Activated CD8-positive, alpha-beta memory T cell treated with anti-CD3 and anti-CD28 coated beads, Interleukin-2, amount 10 ng/mL, durations not matched to agents 7 days and 5 days (primary cell): Measurements from ENCODE around the gene PADI1. TPM values are rescaled to one million over a fixed set of nuclear protein-coding genes. Genes with fewer than 3 reads are reported as not detected.

Experiments
- ATAC-seq: fragments of 150-1000 bp; cut with Tn5 transposase; one replicate; pipeline ENCODE4 v1.10.0; 2021; ENCODE audit warnings: moderate library complexity
- CTCF ChIA-PET: fragments of 350-600 bp; sonication (Branson Sonifier 250); formaldehyde crosslinking; loops from one replicate; lab custom pipeline; 2021; ENCODE audit warnings: antibody characterized with exemption; lab: Charles Lee
- DNase-seq: peaks from one replicate; pipeline ENCODE4 v3.0.0-alpha.2; 2020
- H3K27ac Mint-ChIP-seq: one replicate; pipeline ENCODE4 v1.8.0; 2021; ENCODE audit warnings: mild to moderate bottlenecking, mixed read lengths
- H3K27me3 Mint-ChIP-seq: one replicate; pipeline ENCODE4 v1.8.0; 2021; ENCODE audit warnings: mixed read lengths
- H3K36me3 Mint-ChIP-seq: one replicate; pipeline ENCODE4 v1.8.0; 2021; ENCODE audit warnings: mild to moderate bottlenecking, mixed read lengths
- H3K4me1 Mint-ChIP-seq: one replicate; pipeline ENCODE4 v1.8.0; 2021; ENCODE audit warnings: mixed read lengths
- H3K4me3 Mint-ChIP-seq: one replicate; pipeline ENCODE4 v1.8.0; 2021; ENCODE audit warnings: mild to moderate bottlenecking, moderate library complexity, mixed read lengths
- H3K9me3 Mint-ChIP-seq: one replicate; pipeline ENCODE4 v1.8.0; 2022; ENCODE audit warnings: low read depth, mixed read lengths
- microRNA-seq: library from miRNA; unstranded; fragments of <30 nt; microRNA quantifications from one replicate; pipeline ENCODE4 v1.2.0, GENCODE V29; 2022
- total RNA-seq, 2 experiments: library from RNA; stranded (reverse); gene quantifications; one replicate each; pipeline ENCODE4 v1.2.3, GENCODE V29; 2021

The PADI1 gene
- total RNA-seq, 2 experiments from 2014 or later: not detected

DNA sequence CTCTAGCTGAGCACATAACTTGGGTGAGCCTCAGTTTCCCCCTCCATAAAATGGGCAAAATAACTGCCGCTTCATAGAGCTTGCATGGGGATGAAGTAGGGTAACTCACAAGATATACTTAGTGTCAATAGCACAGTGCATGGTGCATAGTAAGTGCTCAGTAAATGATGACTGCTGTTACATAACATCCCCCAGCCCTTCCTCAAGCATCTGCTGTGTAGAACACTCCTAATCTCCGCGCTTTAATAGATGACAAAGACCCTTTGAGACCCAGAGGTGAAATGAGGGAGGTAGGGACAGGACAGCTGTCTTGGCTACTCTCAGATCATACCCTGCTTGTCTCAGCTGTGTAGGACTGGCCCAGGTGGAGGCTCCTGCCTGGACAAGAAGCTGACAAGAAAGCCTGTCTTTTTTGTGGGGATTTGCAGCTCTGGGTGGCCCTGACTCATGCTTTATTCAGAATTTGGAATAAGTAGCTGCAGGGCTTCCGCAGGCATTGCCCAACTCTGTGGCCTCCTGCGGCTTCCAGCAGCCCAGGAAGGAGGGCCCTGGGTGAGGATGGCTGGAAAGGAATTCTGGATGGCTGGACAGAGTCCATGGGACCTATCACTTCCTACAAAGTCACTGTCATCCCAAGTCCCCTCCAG lies 82.3 kb downstream of the PADI1 start:
- ATAC-seq: no peak
- H3K36me3 Mint-ChIP-seq: no peaks in the 10 kb centered on the region
- peaks cover 10% of the 10 kb centered on the region for H3K27me3 Mint-ChIP-seq
- CTCF ChIA-PET: no interaction called here
- H3K27ac Mint-ChIP-seq: no peak overlapping the region
- no peaks in the 10 kb centered on the region for H3K4me1 Mint-ChIP-seq
- no peak for DNase-seq
- H3K4me3 Mint-ChIP-seq: no peak overlapping the region
- H3K9me3 Mint-ChIP-seq: no peaks in the 10 kb centered on the region

DNA sequence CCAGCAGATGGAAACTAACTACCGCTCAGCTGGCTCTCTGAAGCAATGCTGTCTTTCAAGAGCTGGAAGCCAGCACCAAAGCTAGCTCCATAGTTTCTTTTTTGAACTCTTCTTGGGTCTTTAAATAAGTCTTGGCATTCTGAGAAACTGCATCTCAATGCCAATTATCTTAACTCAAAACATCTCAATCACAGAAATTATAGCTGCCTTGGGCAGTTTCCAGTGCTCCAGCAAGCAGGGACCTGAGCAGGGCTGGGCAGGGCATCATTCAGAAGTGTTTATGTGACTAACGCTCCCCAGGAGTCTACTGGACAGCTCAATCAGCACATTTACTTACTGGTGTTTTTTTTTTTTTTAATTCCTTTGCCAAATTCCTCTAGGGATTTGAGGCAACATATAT lies 84.8 kb downstream of the PADI1 start:
- H3K4me1 Mint-ChIP-seq: no peaks in the 10 kb centered on the region

DNA sequence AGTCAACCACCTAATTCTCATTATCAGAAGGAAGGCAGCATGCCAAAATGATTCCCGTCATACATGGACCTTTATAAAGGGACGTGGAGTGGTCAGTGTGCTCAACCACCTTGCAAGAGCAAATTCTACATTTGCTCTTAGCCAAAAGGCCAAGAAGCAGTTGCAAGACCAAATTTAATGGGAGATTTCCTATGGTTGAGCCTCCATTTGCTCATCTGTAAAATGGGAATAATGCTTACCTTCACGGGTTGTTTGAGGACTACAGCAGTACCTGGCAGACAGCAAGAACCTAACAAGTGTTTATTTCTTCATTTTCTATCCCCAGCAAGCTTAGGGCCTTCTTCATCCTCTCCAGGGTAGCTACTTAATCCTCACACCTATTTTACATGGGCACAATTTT lies 85.6 kb downstream of the PADI1 start:
- ATAC-seq: no peak
- CTCF ChIA-PET: interaction anchor here (0.5 kb wide), 1 partner anchor 22 kb away, joined by 3 read pairs; no protein-coding TSS in a partner anchor

More for the DNA sequence above, 84.8 kb downstream of the PADI1 start:
- Mint-ChIP-seq H3K4me3 (no peak overlapping the region), H3K36me3 (no peaks in the 10 kb centered on the region), H3K27me3 (peaks cover 11% of the 10 kb centered on the region), H3K9me3 (no peaks in the 10 kb centered on the region), H3K27ac (no peak overlapping the region)
- ATAC-seq (no peak), DNase-seq (no peak)
- CTCF ChIA-PET: no interaction called here

DNA sequence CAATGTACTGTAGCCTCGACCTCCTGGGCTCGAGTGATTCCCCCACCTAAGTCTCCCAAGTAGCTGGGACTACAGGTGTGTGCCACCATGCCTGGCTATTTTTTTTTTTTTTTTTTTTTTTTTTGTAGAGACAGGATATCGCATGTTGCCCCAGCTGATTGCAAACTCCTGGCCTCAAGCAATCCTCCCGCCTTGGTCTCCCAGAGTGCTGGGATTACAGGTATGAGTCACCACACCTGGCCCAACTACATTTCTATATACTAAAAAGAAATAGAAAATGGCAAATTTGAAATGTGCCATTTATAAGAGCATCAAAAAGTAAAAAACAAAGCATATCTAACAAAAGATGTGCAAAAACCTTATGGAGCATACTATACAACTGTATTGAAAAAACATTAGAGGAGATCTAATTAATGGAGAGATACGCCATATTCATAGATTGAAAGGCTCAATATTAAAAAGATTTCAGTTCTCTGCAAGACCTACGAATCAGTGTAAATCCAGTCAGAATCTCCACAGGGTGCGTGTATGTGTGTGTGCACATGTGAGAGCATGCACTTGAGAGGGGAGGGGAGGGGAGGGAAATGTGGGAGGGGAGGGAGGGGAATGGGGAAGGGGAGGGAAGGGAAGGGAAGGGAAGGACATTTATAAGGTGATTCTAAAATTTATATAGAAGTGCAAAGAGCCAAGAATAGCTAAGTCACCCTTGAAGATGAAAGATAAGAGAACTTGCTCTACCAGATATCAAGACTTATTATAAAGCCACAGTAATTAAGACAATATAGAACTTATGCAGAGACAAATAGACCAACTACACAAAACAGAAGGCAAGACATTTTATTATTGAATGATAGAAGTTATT lies 87.6 kb downstream of the PADI1 start:
- Mint-ChIP-seq H3K36me3 (no peaks in the 10 kb centered on the region), H3K4me1 (no peaks in the 10 kb centered on the region), H3K27me3 (peaks cover 11% of the 10 kb centered on the region), H3K27ac (no peak overlapping the region), H3K4me3 (no peak overlapping the region), H3K9me3 (no peaks in the 10 kb centered on the region)
- CTCF ChIA-PET: no interaction called here
- DNase-seq (no peak), ATAC-seq (no peak)

More for the DNA sequence above, 85.6 kb downstream of the PADI1 start:
- no peaks in the 10 kb centered on the region for H3K36me3 Mint-ChIP-seq
- H3K4me1 Mint-ChIP-seq: no peaks in the 10 kb centered on the region
- no peaks in the 10 kb centered on the region for H3K9me3 Mint-ChIP-seq
- H3K4me3 Mint-ChIP-seq: no peak overlapping the region
- peaks cover 11% of the 10 kb centered on the region for H3K27me3 Mint-ChIP-seq
- H3K27ac Mint-ChIP-seq: no peak overlapping the region
- no peak for DNase-seq

DNA sequence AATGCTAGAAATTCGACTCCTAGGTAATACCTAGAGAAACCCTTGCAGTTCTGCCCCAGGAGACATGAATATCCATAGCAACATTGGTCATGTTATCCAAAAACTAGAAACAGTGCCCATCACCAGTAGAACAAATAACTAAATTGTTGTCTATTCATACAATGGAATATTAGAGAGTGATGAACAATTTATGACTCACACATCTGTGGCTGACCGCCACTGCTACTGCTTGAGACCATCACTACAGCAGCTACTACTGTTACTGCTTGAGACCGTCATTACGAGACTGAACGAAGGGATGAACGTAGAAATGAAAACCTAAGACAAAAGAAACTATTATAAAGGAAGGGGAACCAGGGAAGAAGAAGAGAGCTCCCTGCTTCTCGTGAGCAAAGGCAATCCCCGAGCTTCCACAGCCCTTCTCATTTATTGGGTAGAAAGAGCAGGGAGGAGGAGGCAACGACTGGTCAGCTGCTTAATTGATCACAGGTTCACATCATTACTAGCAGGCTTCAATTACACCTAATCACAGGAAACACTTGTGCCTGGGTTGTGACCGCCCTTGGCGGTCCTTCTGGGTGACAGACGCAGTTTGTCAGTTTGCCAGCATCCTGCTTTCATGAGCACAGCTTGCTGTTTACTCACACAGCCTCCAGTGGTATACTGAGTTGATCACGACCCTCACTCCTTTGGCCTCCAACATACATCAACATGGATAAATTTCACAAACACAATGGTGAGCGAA lies 88.9 kb downstream of the PADI1 start:
- peaks cover 16% of the 10 kb centered on the region for H3K27me3 Mint-ChIP-seq
- H3K4me3 Mint-ChIP-seq: no peak overlapping the region
- H3K36me3 Mint-ChIP-seq: no peaks in the 10 kb centered on the region
- no peak overlapping the region for H3K27ac Mint-ChIP-seq
- CTCF ChIA-PET: no interaction called here
- DNase-seq (no peak), ATAC-seq (no peak)
- peaks cover 2% of the 10 kb centered on the region for H3K9me3 Mint-ChIP-seq
- H3K4me1 Mint-ChIP-seq: no peaks in the 10 kb centered on the region

DNA sequence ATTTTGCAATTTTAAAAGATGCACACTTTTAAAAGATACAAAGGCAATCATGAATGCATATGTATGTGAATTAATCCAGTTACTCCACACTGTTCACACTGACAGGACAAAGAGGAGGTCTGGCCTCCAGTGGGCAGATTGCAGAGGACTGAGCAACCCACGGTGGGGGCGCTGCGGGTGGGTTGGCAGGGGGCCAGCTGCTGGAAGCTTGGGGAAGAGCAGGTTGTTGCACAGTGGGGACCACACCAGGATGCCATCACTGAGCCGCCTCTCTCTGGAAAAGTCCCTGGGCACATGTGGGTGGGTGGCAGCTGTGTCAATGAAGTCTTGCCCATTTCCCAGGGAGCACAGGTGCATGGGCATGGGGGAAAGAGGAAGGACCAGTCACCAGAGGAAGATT lies 90.4 kb downstream of the PADI1 start:
- Mint-ChIP-seq H3K36me3 (no peaks in the 10 kb centered on the region), H3K27me3 (peaks cover 18% of the 10 kb centered on the region), H3K4me3 (no peak overlapping the region), H3K4me1 (no peaks in the 10 kb centered on the region), H3K27ac (no peak overlapping the region), H3K9me3 (peaks cover 3% of the 10 kb centered on the region)
- DNase-seq: no peak
- CTCF ChIA-PET: no interaction called here
- no peak for ATAC-seq

Small RNAs within 50 kb of the gene (microRNA-seq; reads per million reads assigned to microRNA genes)
- not detected for gene MIR3972

Other genes with a start within 250 kb of the PADI1 start
- not detected for gene MFAP2, start 224.5 kb upstream of the PADI1 start, total RNA-seq
- gene ATP13A2, start 193.2 kb upstream of the PADI1 start, total RNA-seq: 10 to 100 TPM; 49.2 to 52.9 TPM
- 100 to 1,000 TPM; 108 TPM for gene SDHB, start 151.1 kb upstream of the PADI1 start, total RNA-seq
- gene PADI2, start 85.7 kb upstream of the PADI1 start, total RNA-seq: under 1 TPM; 0.09 to 0.23 TPM
- gene PADI3, start 44.0 kb downstream of the PADI1 start, total RNA-seq: not detected
- gene PADI4, start 103.1 kb downstream of the PADI1 start, total RNA-seq: under 1 TPM; 0.41 to 0.45 TPM
- gene PADI6, start 167.1 kb downstream of the PADI1 start, total RNA-seq: not detected
- 100 to 1,000 TPM; 133 to 194 TPM for gene RCC2, start 234.5 kb downstream of the PADI1 start, total RNA-seq